ENCODE data around the gene C1orf159. TPM values are rescaled to one million over a fixed set of nuclear protein-coding genes. Genes with fewer than 3 reads are reported as not detected.

C1orf159 gene
- total RNA-seq, 1 donor from 2014 or later, result 8.2 TPM

DNA sequence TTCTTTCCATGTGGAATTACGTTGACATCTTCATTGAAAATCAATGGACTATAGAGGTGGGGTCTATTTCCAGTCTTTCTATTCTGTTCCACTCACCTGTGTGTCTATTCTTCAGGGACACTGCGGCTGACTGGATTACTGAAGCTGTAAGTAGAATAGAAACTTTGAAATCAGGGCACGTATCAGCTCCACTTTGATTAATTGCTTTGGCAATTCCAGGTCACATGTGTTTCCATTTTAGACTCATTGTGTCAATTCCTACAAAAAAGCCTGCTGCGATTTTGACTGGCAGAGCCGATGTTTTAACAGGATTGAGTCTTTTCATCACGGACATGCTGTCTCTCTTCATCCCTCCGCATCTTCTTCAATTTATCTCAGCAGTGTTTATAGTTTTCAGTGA lies 20.9 kb downstream of the C1orf159 start:
- no peaks in the 10 kb centered on the region for H3K27me3 ChIP-seq (ENCODE audit: control insufficient read depth, insufficient read depth, low read length)
- H3K36me3 ChIP-seq (ENCODE audit: control insufficient read depth, insufficient read depth, low read length), result no peaks in the 10 kb centered on the region
- TF ChIP-seq, protein P1, sequence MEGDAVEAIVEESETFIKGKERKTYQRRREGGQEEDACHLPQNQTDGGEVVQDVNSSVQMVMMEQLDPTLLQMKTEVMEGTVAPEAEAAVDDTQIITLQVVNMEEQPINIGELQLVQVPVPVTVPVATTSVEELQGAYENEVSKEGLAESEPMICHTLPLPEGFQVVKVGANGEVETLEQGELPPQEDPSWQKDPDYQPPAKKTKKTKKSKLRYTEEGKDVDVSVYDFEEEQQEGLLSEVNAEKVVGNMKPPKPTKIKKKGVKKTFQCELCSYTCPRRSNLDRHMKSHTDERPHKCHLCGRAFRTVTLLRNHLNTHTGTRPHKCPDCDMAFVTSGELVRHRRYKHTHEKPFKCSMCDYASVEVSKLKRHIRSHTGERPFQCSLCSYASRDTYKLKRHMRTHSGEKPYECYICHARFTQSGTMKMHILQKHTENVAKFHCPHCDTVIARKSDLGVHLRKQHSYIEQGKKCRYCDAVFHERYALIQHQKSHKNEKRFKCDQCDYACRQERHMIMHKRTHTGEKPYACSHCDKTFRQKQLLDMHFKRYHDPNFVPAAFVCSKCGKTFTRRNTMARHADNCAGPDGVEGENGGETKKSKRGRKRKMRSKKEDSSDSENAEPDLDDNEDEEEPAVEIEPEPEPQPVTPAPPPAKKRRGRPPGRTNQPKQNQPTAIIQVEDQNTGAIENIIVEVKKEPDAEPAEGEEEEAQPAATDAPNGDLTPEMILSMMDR (IDR thresholded peaks at IDR 0.05; ENCODE audit: insufficient read depth, low read length, severe bottlenecking), result no peak
- no peak overlapping the region for H3K4me3 ChIP-seq (ENCODE audit: low read depth, low read length)
- FAIRE-seq (no peak), DNase-seq (ENCODE audit: low read depth) (no peak)

DNA sequence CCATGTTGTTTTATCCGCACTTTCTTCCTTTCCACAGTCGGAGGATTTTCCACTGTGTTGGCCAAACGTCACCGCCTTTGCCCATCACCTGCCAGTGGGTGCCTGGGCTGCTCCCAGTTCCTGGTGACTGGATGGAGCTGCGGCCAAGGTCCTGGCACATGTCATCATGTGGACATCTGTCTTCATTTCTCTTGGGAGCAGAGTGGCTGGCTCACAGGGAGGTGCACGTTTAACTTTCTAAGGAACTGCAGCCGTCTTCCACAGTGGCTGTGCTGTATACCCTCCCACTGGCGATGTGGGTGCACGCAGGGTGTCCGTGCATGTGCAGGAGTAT lies 22.3 kb downstream of the C1orf159 start:
- no peak for FAIRE-seq
- DNase-seq (ENCODE audit: low read depth), result no peak
- Histone ChIP-seq H3K36me3 (ENCODE audit: control insufficient read depth, insufficient read depth, low read length) (no peaks in the 10 kb centered on the region), H3K4me3 (ENCODE audit: low read depth, low read length) (no peak overlapping the region), H3K27me3 (ENCODE audit: control insufficient read depth, insufficient read depth, low read length) (no peaks in the 10 kb centered on the region)
- TF ChIP-seq, protein P1 (IDR thresholded peaks at IDR 0.05; ENCODE audit: insufficient read depth, low read length, severe bottlenecking), result no peak

GRCh38 chr1:1092894-1093609 lies 22.8 kb downstream of the C1orf159 start:
- H3K4me3 ChIP-seq (ENCODE audit: low read depth, low read length), result no peak overlapping the region
- TF ChIP-seq, protein P1 (IDR thresholded peaks at IDR 0.05; ENCODE audit: insufficient read depth, low read length, severe bottlenecking), result no peak
- FAIRE-seq, result peak; percentile 13
- H3K36me3 ChIP-seq (ENCODE audit: control insufficient read depth, insufficient read depth, low read length), result no peaks in the 10 kb centered on the region
- H3K27me3 ChIP-seq (ENCODE audit: control insufficient read depth, insufficient read depth, low read length), result no peaks in the 10 kb centered on the region
- no peak for DNase-seq (ENCODE audit: low read depth)

DNA sequence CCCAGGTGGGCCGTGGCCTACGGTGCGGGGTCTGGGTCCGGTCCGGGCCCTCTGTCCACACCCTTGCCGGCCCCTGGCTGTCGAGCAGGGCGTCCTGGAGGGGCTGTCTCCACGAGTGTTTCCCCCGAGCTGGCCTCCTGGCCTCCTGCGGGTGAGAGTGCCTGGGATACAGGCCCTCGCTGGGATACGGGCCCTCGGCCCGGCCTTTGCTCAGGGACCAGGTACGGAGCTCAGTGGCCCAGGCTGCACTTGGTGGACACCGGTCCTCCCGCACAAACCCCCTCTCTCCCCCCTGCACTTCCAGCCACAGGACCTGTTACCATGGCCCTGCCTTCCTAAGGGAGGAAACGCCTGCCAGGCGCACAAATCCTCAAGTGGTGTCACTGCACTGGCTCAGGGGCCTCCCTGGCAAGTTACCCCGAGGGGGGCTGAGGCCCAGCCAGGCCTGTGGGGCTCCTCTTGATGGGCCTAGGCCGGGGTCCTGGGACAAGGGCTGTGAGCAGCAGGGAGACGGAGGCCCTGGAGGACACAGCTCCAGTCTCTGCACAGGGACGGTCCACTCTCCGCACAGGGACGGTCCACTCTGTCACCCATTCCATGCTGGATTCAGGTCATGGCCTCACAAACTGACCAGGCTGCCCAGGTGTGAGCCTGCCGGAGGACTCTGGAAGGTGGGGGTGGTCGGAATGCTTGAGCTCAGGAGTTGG lies 23.6 kb downstream of the C1orf159 start:
- Histone ChIP-seq H3K27me3 (ENCODE audit: control insufficient read depth, insufficient read depth, low read length) (no peaks in the 10 kb centered on the region), H3K36me3 (ENCODE audit: control insufficient read depth, insufficient read depth, low read length) (no peaks in the 10 kb centered on the region), H3K4me3 (ENCODE audit: low read depth, low read length) (no peak overlapping the region)
- no peak for DNase-seq (ENCODE audit: low read depth)
- no peak for FAIRE-seq
- TF ChIP-seq, protein P1 (IDR thresholded peaks at IDR 0.05; ENCODE audit: insufficient read depth, low read length, severe bottlenecking), result no peak

DNA sequence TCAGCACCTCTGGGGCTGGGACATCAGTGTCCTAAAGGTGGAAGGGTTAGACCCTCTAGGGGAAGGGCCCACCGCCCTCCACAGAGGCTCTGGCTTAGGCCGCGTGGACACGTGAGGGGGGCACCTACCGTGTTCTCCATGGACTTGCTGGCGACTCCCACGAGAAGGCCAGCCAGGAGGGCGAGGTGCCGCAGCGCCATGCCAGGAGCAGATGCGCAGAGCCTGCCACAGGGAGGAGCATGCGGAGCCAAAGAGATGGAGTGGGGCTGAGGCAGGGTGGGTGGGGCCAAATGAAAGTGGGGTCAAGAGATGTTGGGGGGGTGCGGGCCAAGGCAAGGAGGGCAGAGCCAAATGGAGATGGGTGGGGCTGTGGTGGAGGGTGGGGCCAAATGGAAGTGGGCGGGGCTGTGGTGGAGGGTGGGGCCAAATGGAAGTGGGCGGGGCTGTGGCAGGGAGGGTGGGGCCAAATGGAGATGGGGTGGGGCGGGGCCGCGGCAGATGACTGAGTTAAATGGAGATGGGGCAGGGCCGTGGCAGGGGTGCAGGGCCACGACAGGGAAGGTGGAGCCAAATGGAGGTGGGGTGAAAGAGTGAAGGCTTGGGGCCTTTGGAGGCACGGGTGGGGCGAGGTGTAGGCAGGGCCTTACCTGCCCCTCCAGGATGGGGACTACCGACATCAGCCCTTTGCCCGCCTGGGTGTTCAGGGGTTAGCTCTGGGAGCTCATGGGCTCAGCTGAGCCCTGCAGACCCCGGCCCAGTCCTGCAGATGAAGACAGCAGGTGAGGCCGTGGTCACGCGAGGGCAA lies 24.3 kb downstream of the C1orf159 start:
- no peaks in the 10 kb centered on the region for H3K27me3 ChIP-seq (ENCODE audit: control insufficient read depth, insufficient read depth, low read length)
- H3K36me3 ChIP-seq (ENCODE audit: control insufficient read depth, insufficient read depth, low read length), result no peaks in the 10 kb centered on the region
- DNase-seq (ENCODE audit: low read depth) (no peak), FAIRE-seq (no peak)
- TF ChIP-seq, protein P1 (IDR thresholded peaks at IDR 0.05; ENCODE audit: insufficient read depth, low read length, severe bottlenecking), result no peak
- H3K4me3 ChIP-seq (ENCODE audit: low read depth, low read length), result no peak overlapping the region

All from bronchial epithelial cell (primary cell).